ENCODE results near the gene AKAP6. TPM values are rescaled to one million over a fixed set of nuclear protein-coding genes. Genes with fewer than 3 reads are reported as not detected.

Gene AKAP6
- total and polyA plus RNA-seq, 2 experiments from 2014 or later = 0.38 to 0.42 TPM

DNA sequence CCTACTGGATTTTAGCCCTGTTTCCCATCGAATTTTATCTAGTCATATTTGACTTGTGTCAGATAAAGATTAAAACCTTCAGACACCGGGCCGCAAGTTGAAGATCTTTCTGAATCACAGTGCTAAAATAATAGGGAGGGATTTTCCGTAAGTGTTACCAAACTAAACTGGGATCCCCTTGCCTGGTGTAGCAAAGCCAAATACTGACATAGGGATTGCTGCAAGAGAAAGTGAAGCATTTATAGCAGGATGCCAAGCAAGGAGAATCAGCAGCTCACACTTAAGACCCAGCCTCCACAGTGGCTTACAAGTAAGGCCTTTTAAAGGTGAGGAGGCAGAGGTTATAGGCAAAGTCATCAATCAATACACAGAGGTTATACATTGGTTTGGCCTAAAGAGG is 147.4 kb downstream of the AKAP6 start:
- no peak for ATAC-seq
- Histone ChIP-seq H2AFZ (no peak overlapping the region), H3K36me3 (ENCODE audit: insufficient read depth) (no peaks in the 10 kb centered on the region), H4K20me1 (replicated peaks; ENCODE audit: insufficient read depth) (no peaks in the 10 kb centered on the region), H3F3A (replicated peaks; ENCODE audit: low read depth) (no peaks in the 10 kb centered on the region), H3K4me3 (no peak overlapping the region), H3K4me2 (no peak overlapping the region), H3K4me1 (ENCODE audit: insufficient read depth) (no peaks in the 10 kb centered on the region; the same call in 1 of the 2 replicates), H3K27ac (ENCODE audit: low read depth) (no peak overlapping the region), H3K27me3 (ENCODE audit: insufficient read depth) (no peaks in the 10 kb centered on the region), H3K79me2 (replicated peaks; ENCODE audit: insufficient read depth) (no peaks in the 10 kb centered on the region), H3K9me2 (ENCODE audit: insufficient read depth) (no peaks in the 10 kb centered on the region; the same call in 1 of the 2 replicates)
- Mint-ChIP-seq H3K27ac (no peak overlapping the region), H3K4me1 (peaks cover 21% of the 10 kb centered on the region), H3K4me3 (no peak overlapping the region), H3K36me3 (ENCODE audit: low read depth) (no peaks in the 10 kb centered on the region), H3K27me3 (ENCODE audit: insufficient read depth, low read depth, poor library complexity) (no peaks in the 10 kb centered on the region), H3K9me3 (no peaks in the 10 kb centered on the region)
- DNase-seq (ENCODE audit: low spot score) = no peak
- TF ChIP-seq JUNB (IDR thresholded peaks at IDR 0.05; ENCODE audit: unreplicated experiment) (no peak), CREB1 (CRISPR knock-in tag; IDR thresholded peaks at IDR 0.05; ENCODE audit: low read depth) (no peak), NANOG (IDR thresholded peaks at IDR 0.05; ENCODE audit: borderline replicate concordance) (no peak), ZNF114 (CRISPR knock-in tag; IDR thresholded peaks at IDR 0.05) (no peak), EZH2 (IDR thresholded peaks at IDR 0.05; ENCODE audit: low read depth, unreplicated experiment) (no peak), STAT1 (IDR thresholded peaks at IDR 0.05; ENCODE audit: unreplicated experiment) (no peak), ZNF331 (CRISPR knock-in tag; IDR thresholded peaks at IDR 0.05; ENCODE audit: low read depth) (no peak)
- TF ChIP-seq, protein P1, sequence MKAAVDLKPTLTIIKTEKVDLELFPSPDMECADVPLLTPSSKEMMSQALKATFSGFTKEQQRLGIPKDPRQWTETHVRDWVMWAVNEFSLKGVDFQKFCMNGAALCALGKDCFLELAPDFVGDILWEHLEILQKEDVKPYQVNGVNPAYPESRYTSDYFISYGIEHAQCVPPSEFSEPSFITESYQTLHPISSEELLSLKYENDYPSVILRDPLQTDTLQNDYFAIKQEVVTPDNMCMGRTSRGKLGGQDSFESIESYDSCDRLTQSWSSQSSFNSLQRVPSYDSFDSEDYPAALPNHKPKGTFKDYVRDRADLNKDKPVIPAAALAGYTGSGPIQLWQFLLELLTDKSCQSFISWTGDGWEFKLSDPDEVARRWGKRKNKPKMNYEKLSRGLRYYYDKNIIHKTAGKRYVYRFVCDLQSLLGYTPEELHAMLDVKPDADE (IDR thresholded peaks at IDR 0.05) = no peak

DNA sequence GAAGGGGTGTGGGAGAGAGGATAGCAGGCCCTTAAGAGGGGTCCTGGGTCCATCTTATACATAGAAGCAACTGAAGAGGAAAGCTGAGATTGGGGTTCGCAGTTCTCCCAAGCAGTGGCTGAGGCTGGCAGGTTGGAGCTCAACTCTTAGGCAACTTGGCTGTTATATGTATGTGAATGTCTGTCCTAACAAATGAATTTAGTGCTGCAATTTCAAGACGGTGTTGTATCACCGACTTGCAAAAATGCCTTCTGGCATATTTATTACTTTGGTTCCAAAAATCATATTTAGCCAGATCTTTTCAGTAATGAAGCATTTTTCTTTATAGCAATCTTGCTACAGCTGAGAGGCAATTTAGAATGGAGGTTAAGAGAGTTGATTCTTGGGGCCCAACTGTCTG is 148.3 kb downstream of the AKAP6 start:
- no peaks in the 10 kb centered on the region for H3F3A ChIP-seq (replicated peaks; ENCODE audit: low read depth)
- no peak overlapping the region for H3K4me3 ChIP-seq
- no peaks in the 10 kb centered on the region; the same call in 1 of the 2 replicates for H3K9me2 ChIP-seq (ENCODE audit: insufficient read depth)
- H3K4me1 Mint-ChIP-seq = peaks cover 14% of the 10 kb centered on the region
- DNase-seq (ENCODE audit: low spot score) = no peak
- no peaks in the 10 kb centered on the region for H3K27me3 Mint-ChIP-seq (ENCODE audit: insufficient read depth, low read depth, poor library complexity)
- no peaks in the 10 kb centered on the region for H3K9me3 Mint-ChIP-seq
- H3K4me3 Mint-ChIP-seq = no peak overlapping the region
- no peaks in the 10 kb centered on the region for H3K4me1 ChIP-seq (ENCODE audit: insufficient read depth)
- H3K36me3 Mint-ChIP-seq (ENCODE audit: low read depth) = no peaks in the 10 kb centered on the region
- no peak overlapping the region for H2AFZ ChIP-seq
- no peak overlapping the region for H3K27ac ChIP-seq (ENCODE audit: low read depth)
- no peaks in the 10 kb centered on the region for H3K36me3 ChIP-seq (ENCODE audit: insufficient read depth)
- no peak for ATAC-seq
- no peaks in the 10 kb centered on the region for H3K79me2 ChIP-seq (replicated peaks; ENCODE audit: insufficient read depth)
- no peaks in the 10 kb centered on the region for H4K20me1 ChIP-seq (replicated peaks; ENCODE audit: insufficient read depth)
- no peaks in the 10 kb centered on the region for H3K27me3 ChIP-seq (ENCODE audit: insufficient read depth)
- no peak overlapping the region for H3K27ac Mint-ChIP-seq
- no peak overlapping the region for H3K4me2 ChIP-seq
- TF ChIP-seq, protein P2, sequence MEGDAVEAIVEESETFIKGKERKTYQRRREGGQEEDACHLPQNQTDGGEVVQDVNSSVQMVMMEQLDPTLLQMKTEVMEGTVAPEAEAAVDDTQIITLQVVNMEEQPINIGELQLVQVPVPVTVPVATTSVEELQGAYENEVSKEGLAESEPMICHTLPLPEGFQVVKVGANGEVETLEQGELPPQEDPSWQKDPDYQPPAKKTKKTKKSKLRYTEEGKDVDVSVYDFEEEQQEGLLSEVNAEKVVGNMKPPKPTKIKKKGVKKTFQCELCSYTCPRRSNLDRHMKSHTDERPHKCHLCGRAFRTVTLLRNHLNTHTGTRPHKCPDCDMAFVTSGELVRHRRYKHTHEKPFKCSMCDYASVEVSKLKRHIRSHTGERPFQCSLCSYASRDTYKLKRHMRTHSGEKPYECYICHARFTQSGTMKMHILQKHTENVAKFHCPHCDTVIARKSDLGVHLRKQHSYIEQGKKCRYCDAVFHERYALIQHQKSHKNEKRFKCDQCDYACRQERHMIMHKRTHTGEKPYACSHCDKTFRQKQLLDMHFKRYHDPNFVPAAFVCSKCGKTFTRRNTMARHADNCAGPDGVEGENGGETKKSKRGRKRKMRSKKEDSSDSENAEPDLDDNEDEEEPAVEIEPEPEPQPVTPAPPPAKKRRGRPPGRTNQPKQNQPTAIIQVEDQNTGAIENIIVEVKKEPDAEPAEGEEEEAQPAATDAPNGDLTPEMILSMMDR (conservative IDR thresholded peaks at IDR 0.05; ENCODE audit: low read depth in 2 of 2) = no peak
- TF ChIP-seq, protein P3, sequence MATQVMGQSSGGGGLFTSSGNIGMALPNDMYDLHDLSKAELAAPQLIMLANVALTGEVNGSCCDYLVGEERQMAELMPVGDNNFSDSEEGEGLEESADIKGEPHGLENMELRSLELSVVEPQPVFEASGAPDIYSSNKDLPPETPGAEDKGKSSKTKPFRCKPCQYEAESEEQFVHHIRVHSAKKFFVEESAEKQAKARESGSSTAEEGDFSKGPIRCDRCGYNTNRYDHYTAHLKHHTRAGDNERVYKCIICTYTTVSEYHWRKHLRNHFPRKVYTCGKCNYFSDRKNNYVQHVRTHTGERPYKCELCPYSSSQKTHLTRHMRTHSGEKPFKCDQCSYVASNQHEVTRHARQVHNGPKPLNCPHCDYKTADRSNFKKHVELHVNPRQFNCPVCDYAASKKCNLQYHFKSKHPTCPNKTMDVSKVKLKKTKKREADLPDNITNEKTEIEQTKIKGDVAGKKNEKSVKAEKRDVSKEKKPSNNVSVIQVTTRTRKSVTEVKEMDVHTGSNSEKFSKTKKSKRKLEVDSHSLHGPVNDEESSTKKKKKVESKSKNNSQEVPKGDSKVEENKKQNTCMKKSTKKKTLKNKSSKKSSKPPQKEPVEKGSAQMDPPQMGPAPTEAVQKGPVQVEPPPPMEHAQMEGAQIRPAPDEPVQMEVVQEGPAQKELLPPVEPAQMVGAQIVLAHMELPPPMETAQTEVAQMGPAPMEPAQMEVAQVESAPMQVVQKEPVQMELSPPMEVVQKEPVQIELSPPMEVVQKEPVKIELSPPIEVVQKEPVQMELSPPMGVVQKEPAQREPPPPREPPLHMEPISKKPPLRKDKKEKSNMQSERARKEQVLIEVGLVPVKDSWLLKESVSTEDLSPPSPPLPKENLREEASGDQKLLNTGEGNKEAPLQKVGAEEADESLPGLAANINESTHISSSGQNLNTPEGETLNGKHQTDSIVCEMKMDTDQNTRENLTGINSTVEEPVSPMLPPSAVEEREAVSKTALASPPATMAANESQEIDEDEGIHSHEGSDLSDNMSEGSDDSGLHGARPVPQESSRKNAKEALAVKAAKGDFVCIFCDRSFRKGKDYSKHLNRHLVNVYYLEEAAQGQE (IDR thresholded peaks at IDR 0.05; ENCODE audit: unreplicated experiment) = no peak

All from GM23338 (cell line).